HG03066 (cell line): ENCODE data around the gene MMP25.

Experiments used
- ATAC-seq: cut with Tn5 transposase; IDR thresholded peaks from one replicate; pipeline ENCODE4 v1.9.1; 2021; ENCODE audit warnings: low read depth; ENCODE audit not compliant: unreplicated experiment

Gene MMP25, protein sequence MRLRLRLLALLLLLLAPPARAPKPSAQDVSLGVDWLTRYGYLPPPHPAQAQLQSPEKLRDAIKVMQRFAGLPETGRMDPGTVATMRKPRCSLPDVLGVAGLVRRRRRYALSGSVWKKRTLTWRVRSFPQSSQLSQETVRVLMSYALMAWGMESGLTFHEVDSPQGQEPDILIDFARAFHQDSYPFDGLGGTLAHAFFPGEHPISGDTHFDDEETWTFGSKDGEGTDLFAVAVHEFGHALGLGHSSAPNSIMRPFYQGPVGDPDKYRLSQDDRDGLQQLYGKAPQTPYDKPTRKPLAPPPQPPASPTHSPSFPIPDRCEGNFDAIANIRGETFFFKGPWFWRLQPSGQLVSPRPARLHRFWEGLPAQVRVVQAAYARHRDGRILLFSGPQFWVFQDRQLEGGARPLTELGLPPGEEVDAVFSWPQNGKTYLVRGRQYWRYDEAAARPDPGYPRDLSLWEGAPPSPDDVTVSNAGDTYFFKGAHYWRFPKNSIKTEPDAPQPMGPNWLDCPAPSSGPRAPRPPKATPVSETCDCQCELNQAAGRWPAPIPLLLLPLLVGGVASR

GRCh38 chr16:3045758-3046640 lies at the start of gene MMP25:
Gene MMP25, plus strand, starts transcription at chr16:3046561. Its CDS starts 357 bp downstream, at chr16:3046918.
- ATAC-seq: no peak

DNA sequence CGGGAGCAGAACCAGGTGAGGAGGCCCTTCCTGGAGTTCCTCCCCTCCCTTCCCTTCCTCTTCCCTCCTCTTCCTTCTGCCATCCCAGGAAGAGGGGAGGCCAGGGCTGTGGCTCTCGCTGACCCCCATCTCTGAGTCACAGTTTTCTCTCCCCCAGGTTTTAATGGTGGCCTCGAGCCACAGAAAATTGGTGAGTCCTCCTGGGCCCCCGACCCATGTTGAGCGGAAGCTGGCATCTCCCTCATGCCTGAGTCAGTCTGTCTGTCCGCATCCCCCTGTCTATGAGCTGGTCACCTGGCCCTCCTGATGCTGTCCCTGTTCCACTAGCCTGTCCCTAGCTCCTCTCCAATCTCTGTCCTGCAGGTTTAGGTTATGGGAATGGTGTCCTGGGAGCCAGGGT lies 46.4 kb upstream of the MMP25 start:
- ATAC-seq: no peak

DNA sequence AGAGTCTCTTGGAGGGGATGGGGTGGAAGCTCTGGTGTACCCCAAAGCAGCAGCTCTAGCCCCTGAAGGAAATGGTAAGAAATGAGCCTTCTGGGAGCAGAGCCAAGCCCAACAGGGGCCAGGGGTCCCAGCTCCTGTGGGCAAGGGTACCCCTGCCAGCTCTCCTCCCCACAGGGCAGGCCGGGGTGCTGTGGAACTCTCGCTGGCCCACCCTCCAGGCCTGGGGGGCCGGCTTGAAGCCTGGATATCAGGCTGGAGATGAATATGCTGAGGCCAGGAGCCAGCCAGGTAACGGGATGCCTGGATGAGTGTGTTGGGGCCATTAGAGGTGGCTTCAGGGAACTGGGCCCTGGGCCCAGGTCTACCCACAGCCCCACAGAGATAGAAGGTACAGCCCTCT lies 45.8 kb upstream of the MMP25 start:
- no peak for ATAC-seq

DNA sequence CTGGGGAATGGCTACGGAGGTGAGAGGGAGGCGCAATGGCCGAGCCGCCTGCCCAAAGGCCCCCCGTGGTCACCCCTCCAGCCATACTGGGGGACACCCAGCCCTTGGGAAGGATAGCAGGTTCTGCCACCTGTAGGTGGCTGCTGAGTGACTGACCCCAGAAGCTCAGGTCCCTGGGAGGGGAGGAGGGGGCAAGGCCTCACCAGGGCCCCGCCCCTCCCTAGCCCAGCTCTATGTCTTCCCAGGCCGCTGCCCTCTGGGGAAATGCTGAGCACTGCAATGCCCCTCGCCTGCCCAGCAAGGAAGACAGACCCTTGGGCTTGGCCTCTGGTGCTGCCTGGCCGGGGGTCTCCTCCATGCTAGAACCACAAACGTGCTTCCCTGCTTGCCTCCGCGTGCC lies 45.0 kb upstream of the MMP25 start:
- no peak for ATAC-seq

DNA sequence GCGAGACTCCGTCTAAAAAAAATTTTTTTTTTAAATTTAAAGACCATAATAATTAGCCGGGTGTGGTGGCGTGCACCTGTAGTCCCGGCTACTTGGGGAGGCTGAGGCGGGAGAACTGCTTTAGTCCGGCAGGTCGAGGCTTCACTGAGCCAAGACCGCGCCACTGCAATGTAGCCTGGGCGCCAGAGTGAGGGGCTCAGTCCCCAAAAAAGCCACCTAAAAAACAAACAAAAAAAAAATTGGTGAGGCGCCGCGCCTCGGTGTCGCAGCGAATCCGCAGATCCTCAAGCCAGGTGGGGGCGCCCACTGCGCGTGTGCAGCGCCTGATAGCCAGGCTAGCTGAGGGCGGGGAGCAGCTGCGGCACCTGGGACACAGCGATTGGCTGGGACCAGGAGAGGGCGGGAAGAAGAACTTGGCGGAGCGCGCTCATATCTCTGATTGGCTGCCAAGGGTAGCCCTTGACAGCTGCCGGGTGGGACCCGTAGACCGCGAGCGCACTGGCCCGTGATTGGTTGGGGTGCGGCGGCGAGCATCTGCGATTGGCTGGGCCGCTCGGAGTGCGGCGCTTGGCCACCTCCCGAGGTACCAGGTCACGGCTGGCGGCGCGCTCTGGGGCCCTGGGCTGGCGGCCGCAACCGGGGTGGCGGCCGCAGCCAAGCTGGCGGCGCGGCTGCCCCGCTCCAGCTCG lies 42.6 kb upstream of the MMP25 start:
- peak; percentile 99 for ATAC-seq

- no peak for ATAC-seq
These were observed 42.0 kb upstream of the MMP25 start for GRCh38 chr16:3004319-3004718.

GRCh38 chr16:3004781-3005284 lies 41.5 kb upstream of the MMP25 start:
- ATAC-seq: no peak

- ATAC-seq: no peak
These were observed 39.1 kb upstream of the MMP25 start for GRCh38 chr16:3007059-3007956.

- ATAC-seq: no peak
These were observed 38.2 kb upstream of the MMP25 start for GRCh38 chr16:3007957-3008689.

- ATAC-seq: no peak
These were observed 37.7 kb upstream of the MMP25 start for GRCh38 chr16:3008690-3009037.

DNA sequence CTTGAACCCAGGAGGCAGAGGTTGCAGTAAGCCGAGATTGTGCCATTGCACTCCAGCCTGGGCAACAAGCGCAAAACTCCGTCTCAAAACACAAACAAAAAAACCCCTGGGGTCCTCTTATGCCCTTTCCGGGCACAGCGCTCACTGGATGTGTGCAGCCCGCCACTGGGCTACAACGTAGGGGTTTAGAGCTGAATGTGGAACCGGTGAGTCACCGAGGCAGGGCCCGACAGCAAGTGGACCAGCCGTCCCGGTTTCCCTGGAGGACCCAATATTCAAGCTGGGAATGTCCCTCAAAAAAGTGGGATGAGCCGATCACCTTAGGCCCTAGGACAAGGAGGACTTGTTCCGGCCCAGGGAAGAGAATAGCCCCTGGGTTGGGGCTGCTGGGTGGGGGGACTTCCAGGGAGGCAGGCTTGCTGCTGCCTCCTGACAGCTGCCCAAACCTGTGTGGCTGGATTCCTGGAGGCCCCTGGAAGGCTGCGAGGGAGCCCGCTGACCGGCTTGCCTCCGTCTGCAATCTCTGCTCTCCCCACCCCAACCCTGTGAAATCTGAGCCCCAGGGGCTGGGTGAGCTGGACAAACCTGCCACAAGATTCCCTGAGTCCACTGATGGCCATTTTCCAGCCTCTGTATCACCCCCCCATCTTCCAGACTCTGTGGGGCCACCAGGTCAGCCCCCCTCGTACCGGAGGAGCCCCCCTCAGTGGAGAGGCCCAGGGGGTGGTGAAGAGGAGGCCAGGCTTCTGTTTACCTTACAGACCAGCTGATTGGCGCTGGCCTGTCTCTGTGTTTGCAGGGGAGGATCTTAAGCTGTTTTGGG lies 36.6 kb upstream of the MMP25 start:
- ATAC-seq: no peak

DNA sequence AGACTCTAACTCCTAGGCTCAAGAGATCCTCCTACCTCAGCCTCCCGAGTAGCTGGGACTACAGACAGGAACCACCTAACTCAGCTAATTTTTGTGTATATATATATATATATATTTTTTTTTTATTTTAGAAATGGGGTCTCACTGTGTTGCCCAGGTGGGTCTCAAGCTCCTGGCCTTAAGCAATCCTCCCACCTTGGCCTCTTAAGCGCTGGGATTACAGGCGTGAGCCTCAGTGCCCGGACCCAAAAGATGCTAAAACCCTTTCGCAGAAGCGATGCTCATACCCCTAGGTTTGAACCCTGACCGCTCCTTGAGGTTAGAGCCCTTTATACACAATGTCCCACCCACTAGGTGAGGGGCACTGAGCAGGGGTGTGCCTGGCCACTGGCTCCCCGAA lies 35.9 kb upstream of the MMP25 start:
- no peak for ATAC-seq

GRCh38 chr16:3012246-3012645 lies 34.1 kb upstream of the MMP25 start:
- no peak for ATAC-seq

- ATAC-seq: no peak
These were observed 33.4 kb upstream of the MMP25 start, which contains the start of gene CLDN9 for GRCh38 chr16:3012828-3013420. Gene CLDN9, plus strand, starts transcription at chr16:3012923. Its CDS starts 440 bp downstream, at chr16:3013363.

GRCh38 chr16:3013491-3013951 lies 32.8 kb upstream of the MMP25 start:
- no peak for ATAC-seq

- no peak for ATAC-seq
These were observed 32.2 kb upstream of the MMP25 start for GRCh38 chr16:3013998-3014690.

- no peak for ATAC-seq
These were observed 31.4 kb upstream of the MMP25 start for GRCh38 chr16:3014971-3015370.
